Measurements from ENCODE around the gene KAT14. TPM values are rescaled to one million over a fixed set of nuclear protein-coding genes. Genes with fewer than 3 reads are reported as not detected.
"Not testable (repeated sequence)": the region's sequence is repeated elsewhere in the genome, so short reads cannot be mapped to it uniquely, and the experiment has no call there.

KAT14 gene
- total and polyA plus RNA-seq, 4 donors: 5.3 to 12.9 (median 8.6) TPM

DNA sequence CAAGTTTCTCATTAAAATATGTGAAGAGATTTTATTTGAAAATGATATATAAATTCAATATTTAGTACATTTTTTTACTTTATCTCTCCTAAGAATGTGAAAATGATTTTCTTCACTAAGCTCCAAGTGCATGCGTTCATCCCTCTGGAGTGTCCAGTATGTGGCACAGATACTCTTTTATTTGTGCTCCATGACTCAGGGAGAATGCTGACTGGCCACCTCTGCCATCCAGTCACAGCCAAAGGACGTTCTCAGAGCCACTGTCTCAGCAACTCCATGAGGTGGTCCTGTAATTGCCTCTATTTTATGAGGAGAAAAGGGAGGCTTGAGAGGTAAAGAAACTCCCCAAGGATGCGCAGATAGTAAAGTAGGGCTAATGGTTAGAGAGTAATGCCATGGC lies 58.3 kb downstream of the KAT14 start:
- Histone ChIP-seq H3K36me3 (ENCODE audit: control insufficient read depth in 4 of 4, insufficient read depth in 4 of 4, low read length in 4 of 4) (no peaks in the 10 kb centered on the region), H3K4me1 (ENCODE audit: control insufficient read depth in 5 of 5, insufficient read depth in 5 of 5, low read length in 5 of 5) (peaks cover 0 to 1% (median 0%) of the 10 kb centered on the region in 5 donors), H3K9me3 (ENCODE audit: control insufficient read depth in 4 of 4, insufficient read depth in 3 of 4, low read length in 3 of 4) (peaks cover 0 to 3% (median 0%) of the 10 kb centered on the region in 4 donors), H3K27me3 (ENCODE audit: control insufficient read depth in 3 of 3, insufficient read depth in 3 of 3, low read length in 2 of 3) (no peaks in the 10 kb centered on the region), H3K9ac (ENCODE audit: insufficient read depth in 1 of 2, low read length in 2 of 2) (no peak overlapping the region), H3K27ac (ENCODE audit: low read depth in 1 of 2, low read length in 1 of 2) (no peak overlapping the region), H3K4me3 (no peak overlapping the region)
- DNase-seq: no peak
- no peak for ATAC-seq (ENCODE audit: insufficient read depth, low FRiP score)
- TF ChIP-seq, protein P1, sequence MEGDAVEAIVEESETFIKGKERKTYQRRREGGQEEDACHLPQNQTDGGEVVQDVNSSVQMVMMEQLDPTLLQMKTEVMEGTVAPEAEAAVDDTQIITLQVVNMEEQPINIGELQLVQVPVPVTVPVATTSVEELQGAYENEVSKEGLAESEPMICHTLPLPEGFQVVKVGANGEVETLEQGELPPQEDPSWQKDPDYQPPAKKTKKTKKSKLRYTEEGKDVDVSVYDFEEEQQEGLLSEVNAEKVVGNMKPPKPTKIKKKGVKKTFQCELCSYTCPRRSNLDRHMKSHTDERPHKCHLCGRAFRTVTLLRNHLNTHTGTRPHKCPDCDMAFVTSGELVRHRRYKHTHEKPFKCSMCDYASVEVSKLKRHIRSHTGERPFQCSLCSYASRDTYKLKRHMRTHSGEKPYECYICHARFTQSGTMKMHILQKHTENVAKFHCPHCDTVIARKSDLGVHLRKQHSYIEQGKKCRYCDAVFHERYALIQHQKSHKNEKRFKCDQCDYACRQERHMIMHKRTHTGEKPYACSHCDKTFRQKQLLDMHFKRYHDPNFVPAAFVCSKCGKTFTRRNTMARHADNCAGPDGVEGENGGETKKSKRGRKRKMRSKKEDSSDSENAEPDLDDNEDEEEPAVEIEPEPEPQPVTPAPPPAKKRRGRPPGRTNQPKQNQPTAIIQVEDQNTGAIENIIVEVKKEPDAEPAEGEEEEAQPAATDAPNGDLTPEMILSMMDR (IDR thresholded peaks at IDR 0.05; ENCODE audit: control extremely low read depth, extremely low read depth): no peak
- WGBS, 2 donors: 92 to 97% methylated on average over 3 of the region's 3 CpGs

DNA sequence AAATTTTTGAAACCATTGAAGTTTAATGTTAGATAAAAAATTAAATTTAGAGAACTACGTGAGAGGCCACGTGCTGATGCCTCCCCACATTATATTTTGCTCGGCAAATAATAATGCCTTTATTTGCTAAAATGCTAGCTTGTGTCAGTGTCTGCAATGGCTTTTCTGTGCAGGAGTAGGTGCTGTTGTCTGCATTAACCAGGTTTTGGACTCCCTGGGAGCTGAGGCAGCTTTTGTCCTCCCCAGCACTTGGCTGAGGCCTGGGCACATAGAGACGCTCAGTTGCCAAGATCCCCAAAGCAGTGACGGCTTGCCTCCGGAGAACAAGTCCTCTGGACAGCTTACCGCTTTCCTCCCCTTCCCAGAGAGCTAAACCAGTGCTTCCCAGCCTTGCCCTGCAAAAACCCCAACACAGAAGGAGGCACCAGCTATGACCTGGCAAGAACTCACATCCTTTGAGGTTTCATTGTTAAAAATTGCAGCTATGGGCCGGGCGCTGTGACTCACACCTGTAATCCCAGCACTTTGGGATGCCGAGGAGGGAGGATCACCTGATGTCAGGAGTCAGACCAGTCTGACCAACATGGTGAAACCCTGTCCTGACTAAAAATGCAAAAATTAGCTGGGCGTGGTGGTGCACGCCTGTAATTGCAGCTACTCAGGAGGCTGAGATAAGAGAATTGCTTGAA lies 59.9 kb downstream of the KAT14 start:
- no peak for DNase-seq
- Histone ChIP-seq H3K4me3 (no peak overlapping the region), H3K9me3 (ENCODE audit: control insufficient read depth in 4 of 4, insufficient read depth in 3 of 4, low read length in 3 of 4) (peaks cover 0 to 6% (median 3%) of the 10 kb centered on the region in 4 donors), H3K4me1 (ENCODE audit: control insufficient read depth in 5 of 5, insufficient read depth in 5 of 5, low read length in 5 of 5) (peaks cover 0 to 1% (median 0%) of the 10 kb centered on the region in 5 donors), H3K36me3 (ENCODE audit: control insufficient read depth in 4 of 4, insufficient read depth in 4 of 4, low read length in 4 of 4) (no peaks in the 10 kb centered on the region), H3K9ac (ENCODE audit: insufficient read depth in 1 of 2, low read length in 2 of 2) (no peak overlapping the region), H3K27me3 (ENCODE audit: control insufficient read depth in 3 of 3, insufficient read depth in 3 of 3, low read length in 2 of 3) (no peaks in the 10 kb centered on the region), H3K27ac (ENCODE audit: low read depth in 1 of 2, low read length in 1 of 2) (no peak overlapping the region)
- 95 to 98% methylated on average over 12 of the region's 12 CpGs for WGBS, 2 donors
- ATAC-seq (ENCODE audit: insufficient read depth, low FRiP score): no peak
- TF ChIP-seq, protein P1 (IDR thresholded peaks at IDR 0.05; ENCODE audit: control extremely low read depth, extremely low read depth): no peak

DNA sequence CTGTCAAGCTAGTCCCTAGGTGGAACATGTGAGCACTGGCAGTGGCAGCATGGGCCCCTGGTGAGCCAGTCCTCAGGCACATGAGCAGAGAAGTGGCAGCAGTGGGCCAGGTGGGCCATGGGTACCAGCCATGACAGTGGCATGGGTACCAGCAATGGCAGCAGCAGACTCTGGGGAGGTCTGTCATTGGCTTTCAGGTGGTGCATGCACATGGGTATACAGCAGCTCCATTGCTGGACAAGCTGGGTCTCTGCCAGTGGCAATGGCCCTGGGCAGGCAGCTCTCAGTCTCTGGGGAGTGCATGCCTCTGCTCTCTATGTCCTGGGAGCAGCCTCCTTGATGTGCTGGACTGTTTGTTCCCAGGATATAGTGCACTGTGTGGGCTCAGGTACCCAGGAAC lies 65.3 kb downstream of the KAT14 start:
- Histone ChIP-seq H3K27ac (ENCODE audit: low read depth in 1 of 2, low read length in 1 of 2) (no peak overlapping the region), H3K27me3 (ENCODE audit: control insufficient read depth in 3 of 3, insufficient read depth in 3 of 3, low read length in 2 of 3) (no peaks in the 10 kb centered on the region), H3K4me3 (no peak overlapping the region), H3K4me1 (ENCODE audit: control insufficient read depth in 5 of 5, insufficient read depth in 5 of 5, low read length in 5 of 5) (peaks cover 0 to 5% (median 0%) of the 10 kb centered on the region in 5 donors), H3K9me3 (ENCODE audit: control insufficient read depth in 4 of 4, insufficient read depth in 3 of 4, low read length in 3 of 4) (peaks cover 0 to 6% (median 3%) of the 10 kb centered on the region in 4 donors), H3K36me3 (ENCODE audit: control insufficient read depth in 4 of 4, insufficient read depth in 4 of 4, low read length in 4 of 4) (peaks cover 0 to 3% (median 0%) of the 10 kb centered on the region in 4 donors), H3K9ac (ENCODE audit: insufficient read depth in 1 of 2, low read length in 2 of 2) (no peak overlapping the region)
- DNase-seq: no peak
- no peak for ATAC-seq (ENCODE audit: insufficient read depth, low FRiP score)
- TF ChIP-seq, protein P1 (IDR thresholded peaks at IDR 0.05; ENCODE audit: control extremely low read depth, extremely low read depth): no peak

DNA sequence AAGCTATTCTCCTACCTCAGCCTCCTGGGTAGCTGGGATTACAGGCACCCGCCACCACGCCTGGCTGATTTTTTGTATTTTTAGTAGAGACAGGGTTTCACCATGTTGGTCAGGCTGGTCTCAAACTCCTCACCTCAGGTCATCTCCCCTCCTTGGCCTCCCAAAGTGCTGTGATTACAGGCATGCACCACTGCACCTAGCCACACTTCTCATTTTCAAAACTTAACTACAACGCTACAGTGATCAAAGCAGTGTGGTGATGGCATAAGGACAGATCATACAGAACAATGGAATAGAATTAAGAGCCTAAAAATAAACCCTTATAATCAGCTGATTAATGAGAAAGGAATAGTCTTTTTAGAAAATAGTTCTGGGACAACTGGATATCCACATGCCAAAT lies 66.0 kb downstream of the KAT14 start:
- not testable (repeated sequence) for H3K4me1 ChIP-seq (ENCODE audit: control insufficient read depth in 5 of 5, insufficient read depth in 5 of 5, low read length in 5 of 5); H3K36me3 ChIP-seq (ENCODE audit: control insufficient read depth in 4 of 4, insufficient read depth in 4 of 4, low read length in 4 of 4); H3K4me3 ChIP-seq; H3K9ac ChIP-seq (ENCODE audit: insufficient read depth in 1 of 2, low read length in 2 of 2); ATAC-seq (ENCODE audit: insufficient read depth, low FRiP score); DNase-seq; H3K27me3 ChIP-seq (ENCODE audit: control insufficient read depth in 3 of 3, insufficient read depth in 3 of 3, low read length in 2 of 3); H3K9me3 ChIP-seq (ENCODE audit: control insufficient read depth in 4 of 4, insufficient read depth in 3 of 4, low read length in 3 of 4); H3K27ac ChIP-seq (ENCODE audit: low read depth in 1 of 2, low read length in 1 of 2)
- 96 to 98% methylated on average over 3 of the region's 3 CpGs for WGBS, 2 donors

All from lung (tissue), 12 donors.